Natural killer cell (primary cell): ENCODE data around the gene RAX2. TPM values are rescaled to one million over a fixed set of nuclear protein-coding genes. Genes with fewer than 3 reads are reported as not detected.

Experiments used
- ATAC-seq, 3 donors: fragments of 150-1000 bp in 2 of 3; fragments of 200-7000 bp in 1 of 3; cut with Tn5 transposase; 1 replicate in 1 of 3; 2 replicates in 2 of 3; pipeline ENCODE4 v1.10.0; 2021; ENCODE audit warnings: mild to moderate bottlenecking in 2 of 3, moderate library complexity in 2 of 3
- DNase-seq, 2 donors: peaks; one replicate each; pipeline versions ENCODE4 v3.0.0 to v3.0.0-alpha.2; 2013 to 2021; ENCODE audit warnings: mixed read lengths in 1 of 2
- H3K27ac ChIP-seq: one replicate; pipeline ENCODE4 v1.5.1; 2013; ENCODE audit warnings: mild to moderate bottlenecking, low read length
- H3K27me3 ChIP-seq: one replicate; pipeline ENCODE4 v1.6.1; 2013; ENCODE audit warnings: low read length; ENCODE audit not compliant: control insufficient read depth, insufficient read depth
- H3K36me3 ChIP-seq: one replicate; pipeline ENCODE4 v1.6.1; 2013; ENCODE audit warnings: low read length; ENCODE audit not compliant: control insufficient read depth, insufficient read depth
- H3K4me1 ChIP-seq: one replicate; pipeline ENCODE4 v1.6.1; 2013; ENCODE audit warnings: low read length; ENCODE audit not compliant: control insufficient read depth, insufficient read depth
- H3K4me3 ChIP-seq: one replicate; pipeline ENCODE4 v1.5.1; 2013; ENCODE audit warnings: low read length
- H3K9me3 ChIP-seq: one replicate; pipeline ENCODE4 v1.6.1; 2013; ENCODE audit warnings: low read length; ENCODE audit not compliant: control insufficient read depth, insufficient read depth
- H3K27ac Mint-ChIP-seq, 2 donors: one replicate each; pipeline ENCODE4 v1.8.0; 2022; ENCODE audit warnings: mild to moderate bottlenecking in 2 of 2, mixed read lengths in 2 of 2, moderate library complexity in 1 of 2
- H3K27me3 Mint-ChIP-seq, 2 donors: one replicate each; pipeline ENCODE4 v1.8.0; 2022; ENCODE audit warnings: low read depth in 2 of 2, mixed read lengths in 2 of 2
- H3K36me3 Mint-ChIP-seq: one replicate; pipeline ENCODE4 v1.8.0; 2022; ENCODE audit warnings: mixed read lengths
- H3K4me1 Mint-ChIP-seq, 2 donors: one replicate each; pipeline ENCODE4 v1.8.0; 2022; ENCODE audit warnings: mixed read lengths in 2 of 2
- H3K4me3 Mint-ChIP-seq: one replicate; pipeline ENCODE4 v1.8.0; 2022; ENCODE audit warnings: mild to moderate bottlenecking, moderate library complexity, mixed read lengths
- H3K9me3 Mint-ChIP-seq, 2 donors: one replicate each; pipeline ENCODE4 v1.8.0; 2022; ENCODE audit warnings: mixed read lengths in 2 of 2
- WGBS: methylation state at CpG from one replicate; pipeline ENCODE4 v1.1.7; 2013; ENCODE audit warnings: missing lambda C conversion rate; ENCODE audit not compliant: insufficient coverage; 5-methylcytosine and 5-hydroxymethylcytosine counted together
- intact Hi-C: fragments of 100-400 bp; cut with micrococcal nuclease; formaldehyde crosslinking; loops from one replicate; pipeline ENCODE4 v1.14.2; 2022
- total RNA-seq, 4 donors: library from RNA; stranded (reverse); fragments of 120-200 nt in 1 of 4; gene quantifications; one replicate each; pipeline versions ENCODE4 v1.2.3 to v1.2.4, GENCODE V29; 2013 to 2022
- TF ChIP-seq, protein P1 (sequence below): fragments of 200-600 bp; IDR thresholded peaks from one replicate; pipeline ENCODE4 v1.8.0; 2022; ENCODE audit warnings: antibody characterized with exemption

RAX2 gene
- total RNA-seq, 3 donors from 2014 or later (not counting 1 experiment from before 2014, with no cell fraction given): not detected

DNA sequence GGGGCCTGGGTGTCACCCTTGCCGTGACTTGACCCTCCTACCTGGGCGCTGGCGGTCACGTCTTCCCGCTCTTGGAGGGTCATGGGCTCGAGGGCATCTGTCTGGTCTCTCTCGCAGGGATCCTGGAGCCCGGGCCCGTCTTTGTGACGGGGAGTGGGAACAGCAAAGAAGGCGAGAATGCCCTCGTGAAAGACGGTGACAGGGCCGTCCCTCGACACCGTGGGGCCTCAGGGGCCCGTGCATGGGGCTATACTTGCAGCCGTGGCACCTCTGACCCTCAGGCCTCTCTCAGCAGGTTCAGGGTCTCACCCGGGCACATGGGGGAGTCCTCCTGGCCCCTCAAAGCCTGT is 35.1 kb upstream of the RAX2 start:
- Mint-ChIP-seq H3K4me1 (peaks cover 27 to 61% of the 10 kb centered on the region in 2 donors), H3K4me3 (no peak overlapping the region), H3K27ac (peak overlapping the region in 1 of 2 donors; percentile 91), H3K36me3 (no peaks in the 10 kb centered on the region), H3K27me3 (no peaks in the 10 kb centered on the region), H3K9me3 (no peaks in the 10 kb centered on the region)
- DNase-seq: no peak
- H3K27ac ChIP-seq: peak overlapping the region; percentile 81
- no peak overlapping the region for H3K4me3 ChIP-seq
- H3K9me3 ChIP-seq: no peaks in the 10 kb centered on the region
- TF ChIP-seq, protein P1, sequence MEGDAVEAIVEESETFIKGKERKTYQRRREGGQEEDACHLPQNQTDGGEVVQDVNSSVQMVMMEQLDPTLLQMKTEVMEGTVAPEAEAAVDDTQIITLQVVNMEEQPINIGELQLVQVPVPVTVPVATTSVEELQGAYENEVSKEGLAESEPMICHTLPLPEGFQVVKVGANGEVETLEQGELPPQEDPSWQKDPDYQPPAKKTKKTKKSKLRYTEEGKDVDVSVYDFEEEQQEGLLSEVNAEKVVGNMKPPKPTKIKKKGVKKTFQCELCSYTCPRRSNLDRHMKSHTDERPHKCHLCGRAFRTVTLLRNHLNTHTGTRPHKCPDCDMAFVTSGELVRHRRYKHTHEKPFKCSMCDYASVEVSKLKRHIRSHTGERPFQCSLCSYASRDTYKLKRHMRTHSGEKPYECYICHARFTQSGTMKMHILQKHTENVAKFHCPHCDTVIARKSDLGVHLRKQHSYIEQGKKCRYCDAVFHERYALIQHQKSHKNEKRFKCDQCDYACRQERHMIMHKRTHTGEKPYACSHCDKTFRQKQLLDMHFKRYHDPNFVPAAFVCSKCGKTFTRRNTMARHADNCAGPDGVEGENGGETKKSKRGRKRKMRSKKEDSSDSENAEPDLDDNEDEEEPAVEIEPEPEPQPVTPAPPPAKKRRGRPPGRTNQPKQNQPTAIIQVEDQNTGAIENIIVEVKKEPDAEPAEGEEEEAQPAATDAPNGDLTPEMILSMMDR: no peak
- no peak for ATAC-seq
- H3K4me1 ChIP-seq: peaks cover 96% of the 10 kb centered on the region
- intact Hi-C loops: no loop called here
- H3K27me3 ChIP-seq: no peaks in the 10 kb centered on the region
- 79% methylated on average over 19 of the region's 19 CpGs for WGBS
- H3K36me3 ChIP-seq: no peaks in the 10 kb centered on the region

DNA sequence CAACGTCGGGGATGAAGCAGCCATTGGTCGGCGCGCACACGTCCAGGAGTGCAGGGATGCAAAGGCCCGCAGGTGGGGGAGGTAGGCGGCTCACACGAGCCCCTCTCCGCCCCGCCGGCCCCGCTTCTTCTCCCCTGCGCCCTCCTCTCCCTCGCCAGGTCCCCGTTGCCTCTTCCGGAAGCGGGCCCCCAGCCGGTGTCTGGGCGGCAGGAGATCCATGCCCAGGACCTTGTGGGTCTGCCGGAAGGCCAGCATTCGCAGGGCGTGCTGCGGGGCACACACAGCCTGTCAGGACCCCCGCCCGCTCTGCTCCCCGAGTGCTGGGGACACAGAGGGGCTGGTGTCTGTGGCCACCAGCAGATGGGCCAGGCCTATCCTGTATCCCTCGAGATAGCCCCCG is 33.8 kb upstream of the RAX2 start:
- DNase-seq: no peak
- ATAC-seq: no peak

DNA sequence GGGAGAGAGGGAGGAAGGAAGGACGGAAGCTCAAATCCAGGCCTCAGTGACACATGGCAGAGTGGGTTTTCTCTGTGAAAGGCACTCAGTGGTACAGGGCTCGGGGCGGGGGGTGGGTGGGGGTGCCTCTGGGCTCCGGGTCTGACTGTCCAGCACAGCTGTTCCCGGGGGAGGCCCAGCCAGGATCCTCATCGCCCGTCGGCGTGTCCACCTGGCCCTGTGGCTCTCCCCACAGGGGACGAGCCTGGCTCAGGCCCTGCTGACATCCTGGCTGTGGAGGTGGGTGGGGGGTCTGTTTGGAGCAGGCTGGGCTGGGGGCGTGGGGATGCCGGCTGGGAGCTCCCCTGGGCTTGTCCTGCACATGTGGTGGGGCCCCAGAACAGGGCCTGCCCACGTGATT is 32.4 kb upstream of the RAX2 start:
- 95% methylated on average over 13 of the region's 13 CpGs for WGBS
- Histone ChIP-seq H3K9me3 (no peaks in the 10 kb centered on the region), H3K27me3 (no peaks in the 10 kb centered on the region), H3K4me3 (no peak overlapping the region), H3K36me3 (no peaks in the 10 kb centered on the region), H3K4me1 (peaks cover 96% of the 10 kb centered on the region), H3K27ac (peak overlapping the region; percentile 27)
- peaks cover 32 to 73% of the 10 kb centered on the region in 2 donors for H3K4me1 Mint-ChIP-seq
- ATAC-seq (no peak), DNase-seq (no peak)
- no peaks in the 10 kb centered on the region for H3K9me3 Mint-ChIP-seq
- no peaks in the 10 kb centered on the region for H3K36me3 Mint-ChIP-seq
- H3K4me3 Mint-ChIP-seq: no peak overlapping the region
- intact Hi-C loops: no loop called here
- TF ChIP-seq, protein P1: no peak
- no peaks in the 10 kb centered on the region for H3K27me3 Mint-ChIP-seq
- peak overlapping the region; percentile 44 to 68 for H3K27ac Mint-ChIP-seq

More for the DNA sequence above, 33.8 kb upstream of the RAX2 start:
- no peaks in the 10 kb centered on the region for H3K9me3 Mint-ChIP-seq
- H3K4me3 ChIP-seq: no peak overlapping the region
- 94% methylated on average over 29 of the region's 29 CpGs for WGBS
- peaks cover 26 to 68% of the 10 kb centered on the region in 2 donors for H3K4me1 Mint-ChIP-seq
- peak overlapping the region in 1 of 2 donors; percentile 91 for H3K27ac Mint-ChIP-seq
- intact Hi-C loops: no loop called here
- no peaks in the 10 kb centered on the region for H3K36me3 ChIP-seq
- peaks cover 96% of the 10 kb centered on the region for H3K4me1 ChIP-seq
- H3K27ac ChIP-seq: peak overlapping the region; percentile 81
- TF ChIP-seq, protein P1: no peak
- no peak overlapping the region for H3K4me3 Mint-ChIP-seq
- no peaks in the 10 kb centered on the region for H3K36me3 Mint-ChIP-seq
- H3K27me3 Mint-ChIP-seq: no peaks in the 10 kb centered on the region
- H3K27me3 ChIP-seq: no peaks in the 10 kb centered on the region
- no peaks in the 10 kb centered on the region for H3K9me3 ChIP-seq

DNA sequence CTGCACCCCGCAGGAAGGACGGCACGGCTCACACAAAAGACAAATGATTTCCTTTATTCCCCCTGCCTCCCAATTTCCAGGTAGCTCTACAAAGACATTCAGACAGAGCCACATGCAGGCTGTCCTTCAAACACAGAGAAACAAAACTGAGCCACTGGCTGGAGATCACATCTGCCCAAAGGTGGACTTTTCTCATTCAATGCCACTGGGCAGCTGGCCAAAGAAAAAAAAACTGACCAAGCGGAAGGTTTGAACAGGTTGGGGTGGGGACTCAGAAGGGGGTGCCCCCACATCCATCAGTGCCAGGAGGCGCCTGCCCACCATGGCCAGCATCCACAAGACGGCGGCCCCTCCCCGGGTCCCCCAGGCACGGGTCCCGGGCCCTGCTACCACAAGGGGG is 32.0 kb upstream of the RAX2 start:
- ATAC-seq (no peak), DNase-seq (no peak)
- no peaks in the 10 kb centered on the region for H3K27me3 Mint-ChIP-seq
- Histone ChIP-seq H3K4me1 (peaks cover 96% of the 10 kb centered on the region), H3K36me3 (no peaks in the 10 kb centered on the region), H3K27ac (no peak overlapping the region), H3K9me3 (no peaks in the 10 kb centered on the region), H3K27me3 (no peaks in the 10 kb centered on the region), H3K4me3 (no peak overlapping the region)
- no peaks in the 10 kb centered on the region for H3K9me3 Mint-ChIP-seq
- TF ChIP-seq, protein P1: no peak
- intact Hi-C loops: no loop called here
- no peaks in the 10 kb centered on the region for H3K36me3 Mint-ChIP-seq
- peak overlapping the region; percentile 44 to 68 for H3K27ac Mint-ChIP-seq
- peaks cover 36 to 74% of the 10 kb centered on the region in 2 donors for H3K4me1 Mint-ChIP-seq
- peak overlapping the region; percentile 65 for H3K4me3 Mint-ChIP-seq
- WGBS: 95% methylated on average over 10 of the region's 10 CpGs
